Measurements from ENCODE around the gene CCL4L2.
"Not testable (repeated sequence)": the region's sequence is repeated elsewhere in the genome, so short reads cannot be mapped to it uniquely, and the experiment has no call there.

Gene CCL4L2

DNA sequence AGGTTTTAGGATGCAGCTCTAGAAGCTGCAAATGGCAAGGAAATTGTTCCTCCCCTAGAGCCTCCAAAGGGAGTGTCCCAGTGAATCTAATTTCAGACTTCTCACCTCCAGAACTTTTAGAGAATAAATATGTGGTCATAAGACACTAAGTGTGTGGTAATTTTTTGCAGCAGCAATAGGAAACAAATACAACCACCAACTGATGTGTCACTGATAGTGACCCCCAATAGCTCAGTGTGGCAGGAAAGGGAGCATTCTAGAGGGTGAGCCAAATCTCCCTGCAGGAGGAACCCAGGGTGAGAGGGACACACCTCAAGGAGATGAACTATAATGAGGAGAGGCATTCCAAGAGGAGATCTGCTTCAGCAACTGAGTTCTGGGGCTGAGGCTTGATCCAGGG, 4.1 kb downstream of the CCL4L2 start:
- DNase-seq, result no peak
- in situ Hi-C loops (cut with HindIII; ENCODE audit: low pct_ligation_motif_present, low pct_unique_long_range_greater_than_20kb, low sequenced_read_pairs), result no loop called here

DNA sequence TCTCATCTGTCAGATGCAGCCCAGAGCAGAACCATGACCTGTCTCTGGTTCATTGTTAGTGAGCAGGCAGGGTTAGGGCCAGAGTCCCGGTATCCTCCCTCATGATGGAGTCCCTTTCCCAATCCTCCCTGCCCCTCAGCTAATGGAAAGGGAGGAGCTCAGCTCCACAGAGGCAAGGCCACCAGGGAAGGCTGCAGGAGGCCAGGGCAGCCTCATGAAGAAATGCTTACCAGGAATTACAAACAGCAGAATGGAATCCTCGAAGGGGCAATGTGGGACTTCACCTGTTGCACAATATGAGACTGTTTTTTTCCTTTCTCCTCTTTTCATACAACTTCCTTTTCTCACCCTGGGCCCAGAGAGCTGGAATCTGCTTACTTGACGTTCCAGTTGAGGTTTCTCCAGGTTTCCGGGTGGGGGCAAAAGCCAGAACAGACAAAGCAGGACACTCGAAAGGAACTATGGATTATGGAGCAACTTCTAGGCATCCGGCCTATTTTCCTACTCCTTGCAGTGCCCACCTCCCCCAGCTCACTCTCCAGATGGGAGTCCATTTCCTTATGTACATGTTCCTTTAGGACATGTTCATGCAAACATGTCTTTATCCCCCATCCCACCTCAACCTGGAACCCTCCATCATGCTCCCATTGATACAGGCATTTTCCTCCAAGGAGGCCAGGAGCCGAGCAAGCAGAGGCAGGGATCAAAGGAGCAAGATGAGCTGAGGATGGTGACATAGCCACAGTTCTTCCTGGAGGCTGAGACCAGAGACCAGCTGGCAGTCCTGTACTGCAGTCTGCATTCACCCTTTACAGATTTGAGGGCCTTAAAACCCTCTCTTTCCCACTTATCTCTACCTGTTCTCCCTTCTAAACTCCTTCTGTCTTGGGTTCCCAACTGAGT, 4.8 kb downstream of the CCL4L2 start:
- in situ Hi-C loops (cut with HindIII; ENCODE audit: low pct_ligation_motif_present, low pct_unique_long_range_greater_than_20kb, low sequenced_read_pairs); DNase-seq: not testable (repeated sequence)

DNA sequence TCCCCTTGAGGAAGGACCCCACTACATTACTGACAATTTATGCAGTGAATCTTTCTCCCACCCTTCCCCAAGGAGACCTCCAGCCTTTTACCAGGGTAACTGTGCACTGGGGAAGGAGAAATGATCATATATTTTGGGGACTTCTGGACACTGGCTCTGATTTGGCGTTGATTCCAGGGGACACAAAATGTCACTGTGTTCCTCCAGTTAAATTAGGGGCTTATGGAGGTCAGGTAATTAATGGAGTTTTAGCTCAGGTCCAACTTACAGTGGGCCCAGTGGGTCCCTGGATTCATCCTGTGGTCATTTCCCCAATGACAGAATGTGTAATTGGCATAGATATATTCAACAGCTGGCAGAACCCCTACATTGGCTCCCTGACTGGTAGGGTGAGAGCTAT, 8.7 kb downstream of the CCL4L2 start:
- DNase-seq; in situ Hi-C loops (cut with HindIII; ENCODE audit: low pct_ligation_motif_present, low pct_unique_long_range_greater_than_20kb, low sequenced_read_pairs): not testable (repeated sequence)

DNA sequence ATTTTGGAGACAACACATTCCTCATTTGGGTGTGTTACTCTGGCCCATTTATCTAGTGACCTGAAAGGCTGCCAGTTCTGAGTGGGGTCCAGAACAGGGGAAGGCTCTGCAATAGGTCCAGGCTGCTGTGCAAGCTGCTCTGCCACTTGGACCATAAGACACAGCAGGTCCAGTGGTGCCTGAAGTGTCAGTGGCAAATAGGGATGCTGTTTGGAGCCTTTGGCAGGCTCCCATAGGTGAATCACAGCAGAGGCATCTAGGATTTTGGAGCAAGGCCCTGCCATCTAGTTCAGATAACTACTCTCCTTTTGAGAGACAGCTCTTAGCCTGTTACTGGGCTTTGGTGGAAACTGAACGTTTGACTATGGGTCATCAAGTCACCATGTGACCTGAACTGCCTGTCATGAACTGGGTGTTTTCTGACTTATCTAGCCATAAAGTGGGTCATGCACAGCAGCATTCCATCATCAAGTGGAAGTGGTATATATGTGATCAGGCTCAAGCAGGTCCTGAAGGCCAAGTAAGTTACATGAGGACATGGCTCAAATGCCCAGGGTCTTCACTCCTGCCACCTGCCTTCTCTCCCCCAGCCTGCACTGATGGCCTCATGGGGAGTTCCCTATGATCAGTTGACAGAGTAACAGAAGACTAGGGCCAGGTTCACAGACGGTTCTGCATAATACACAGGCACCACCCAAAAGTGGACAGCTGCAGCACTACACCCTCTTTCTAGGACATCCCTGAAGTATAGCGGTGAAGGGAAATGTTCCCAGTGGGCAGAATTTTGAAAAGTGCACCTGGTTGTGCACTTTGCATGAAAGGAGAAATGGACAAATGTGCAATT, 10.1 kb downstream of the CCL4L2 start:
- in situ Hi-C loops (cut with HindIII; ENCODE audit: low pct_ligation_motif_present, low pct_unique_long_range_greater_than_20kb, low sequenced_read_pairs); DNase-seq: not testable (repeated sequence)

DNA sequence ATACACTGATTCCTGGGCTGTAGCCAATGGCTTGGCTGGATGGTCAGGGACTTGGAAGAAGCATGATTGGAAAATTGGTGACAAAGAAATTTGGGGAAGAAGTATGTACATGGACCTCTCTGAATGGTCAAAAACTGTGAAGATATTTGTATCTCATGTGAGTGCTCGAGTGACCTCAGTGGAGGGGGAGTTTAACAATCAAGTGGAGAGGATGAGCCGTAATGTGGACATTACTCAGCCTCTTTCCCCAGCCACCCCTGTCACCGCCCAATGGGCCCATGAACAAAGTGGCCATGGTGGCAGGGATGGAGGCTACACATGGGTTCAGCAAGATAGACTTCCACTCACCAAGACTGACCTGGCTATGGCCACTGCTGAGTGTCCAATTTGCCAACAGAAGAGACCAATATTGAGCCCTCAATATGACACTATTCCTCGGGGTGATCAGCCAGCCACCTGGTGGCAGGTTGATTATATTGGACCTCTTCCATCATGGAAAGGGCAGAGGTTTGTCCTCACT, 10.8 kb downstream of the CCL4L2 start:
- in situ Hi-C loops (cut with HindIII; ENCODE audit: low pct_ligation_motif_present, low pct_unique_long_range_greater_than_20kb, low sequenced_read_pairs), result not testable (repeated sequence)

DNA sequence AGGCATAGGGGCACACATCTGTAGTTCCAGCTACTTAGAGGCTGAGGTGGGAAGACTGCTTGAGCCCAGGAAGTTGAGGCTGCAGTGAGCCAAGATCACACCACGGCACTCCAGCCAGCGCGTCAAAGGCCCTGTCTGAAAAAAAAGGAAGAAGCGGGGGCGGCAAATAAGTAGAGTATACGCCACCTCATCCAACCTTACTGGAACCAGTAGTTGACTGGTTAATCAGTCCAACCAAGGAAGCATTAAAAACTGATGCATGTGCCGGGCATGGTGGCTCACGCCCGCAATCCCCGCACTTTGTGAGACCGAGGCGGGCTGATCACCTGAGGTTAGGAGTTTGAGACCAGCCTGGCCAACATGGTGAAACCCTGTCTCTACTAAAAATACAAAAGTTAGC, 12.1 kb downstream of the CCL4L2 start:
- in situ Hi-C loops (cut with HindIII; ENCODE audit: low pct_ligation_motif_present, low pct_unique_long_range_greater_than_20kb, low sequenced_read_pairs); DNase-seq: not testable (repeated sequence)

More for the DNA sequence above, 10.8 kb downstream of the CCL4L2 start:
- DNase-seq, result not testable (repeated sequence)

DNA sequence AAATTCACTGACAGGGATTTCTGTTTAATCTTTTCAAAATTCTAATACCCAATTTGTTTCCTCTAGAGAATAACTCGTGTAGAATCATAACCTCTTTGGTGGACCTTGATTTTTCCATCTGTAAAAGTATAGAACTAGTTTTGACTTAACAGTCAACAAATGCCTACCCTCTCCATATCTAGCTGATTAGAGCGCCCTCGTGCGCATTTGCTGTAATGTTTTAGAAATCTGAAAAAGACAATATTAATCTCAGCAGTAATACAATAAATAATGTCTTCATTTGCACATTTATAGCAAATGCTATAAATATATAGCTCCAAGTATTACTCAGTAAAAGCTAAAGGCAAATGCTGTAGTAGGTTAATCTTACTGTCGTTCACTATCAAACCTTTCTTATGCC, 18.8 kb downstream of the CCL4L2 start:
- in situ Hi-C loops (cut with HindIII; ENCODE audit: low pct_ligation_motif_present, low pct_unique_long_range_greater_than_20kb, low sequenced_read_pairs); DNase-seq: not testable (repeated sequence)

DNA sequence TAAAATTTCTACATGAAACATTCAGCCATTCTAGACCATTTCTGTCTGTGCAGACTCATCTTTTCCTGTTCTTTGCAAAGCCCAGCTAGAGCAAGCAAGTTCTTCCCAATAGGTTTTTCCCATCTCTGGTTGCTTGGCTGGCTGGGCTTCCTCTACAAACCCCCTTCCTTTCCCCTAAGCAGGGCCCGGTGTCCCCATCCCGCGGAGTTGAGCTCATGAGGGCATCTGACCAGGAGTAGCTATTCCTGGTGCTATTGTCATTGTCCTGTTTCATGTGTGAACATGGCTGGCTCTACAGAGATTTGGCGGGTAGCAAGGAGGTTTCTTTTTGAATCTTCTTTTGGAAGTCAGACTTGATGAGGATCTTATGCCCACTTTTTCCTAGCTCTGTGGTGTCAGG, 31.2 kb downstream of the CCL4L2 start:
- in situ Hi-C loops (cut with HindIII; ENCODE audit: low pct_ligation_motif_present, low pct_unique_long_range_greater_than_20kb, low sequenced_read_pairs); DNase-seq: not testable (repeated sequence)
